ENCODE measurements around the gene TP53AIP1.

- TF ChIP-seq CTCF (conservative IDR thresholded peaks at IDR 0.05; ENCODE audit: low read depth, low read length) (no peak), EZH2 (IDR thresholded peaks at IDR 0.05; ENCODE audit: borderline replicate concordance, low read depth, low read length, poor library complexity, severe bottlenecking) (no peak)
Measured at GRCh38 chr11:128889657-128890213, 52.9 kb downstream of the TP53AIP1 start.

Data from A673 (cell line).